Measurements from ENCODE around the gene KCNT2.

KCNT2 gene

GRCh38 chr1:196193896-196194559 lies 414.2 kb downstream of the KCNT2 start:
- Histone ChIP-seq H3K36me3 (ENCODE audit: control insufficient read depth in 1 of 2, insufficient read depth in 2 of 2, low read length in 2 of 2) (no peaks in the 10 kb centered on the region), H3K9ac (ENCODE audit: low read depth in 1 of 2, low read length in 2 of 2) (no peak overlapping the region), H3K27me3 (ENCODE audit: control insufficient read depth in 1 of 2, insufficient read depth in 2 of 2, low read length in 2 of 2) (no peaks in the 10 kb centered on the region), H3K4me3 (ENCODE audit: low read depth in 1 of 2, low read length in 2 of 2) (no peak overlapping the region), H3K9me3 (ENCODE audit: control insufficient read depth in 1 of 2, low read length in 2 of 2) (no peaks in the 10 kb centered on the region), H3K4me1 (ENCODE audit: control insufficient read depth in 1 of 2, insufficient read depth in 2 of 2, low read length in 2 of 2) (no peaks in the 10 kb centered on the region), H3K27ac (ENCODE audit: low read depth, low read length) (no peak overlapping the region)

- Histone ChIP-seq H3K27me3 (ENCODE audit: control insufficient read depth in 1 of 2, insufficient read depth in 2 of 2, low read length in 2 of 2) (no peaks in the 10 kb centered on the region), H3K27ac (ENCODE audit: low read depth, low read length) (no peak overlapping the region), H3K4me1 (ENCODE audit: control insufficient read depth in 1 of 2, insufficient read depth in 2 of 2, low read length in 2 of 2) (no peaks in the 10 kb centered on the region), H3K4me3 (ENCODE audit: low read depth in 1 of 2, low read length in 2 of 2) (no peak overlapping the region), H3K9ac (ENCODE audit: low read depth in 1 of 2, low read length in 2 of 2) (no peak overlapping the region), H3K9me3 (ENCODE audit: control insufficient read depth in 1 of 2, low read length in 2 of 2) (no peaks in the 10 kb centered on the region), H3K36me3 (ENCODE audit: control insufficient read depth in 1 of 2, insufficient read depth in 2 of 2, low read length in 2 of 2) (no peaks in the 10 kb centered on the region)
Observed at GRCh38 chr1:196183941-196184340, 424.3 kb downstream of the KCNT2 start.

GRCh38 chr1:196181594-196181878 lies 426.7 kb downstream of the KCNT2 start:
- Histone ChIP-seq H3K27me3 (ENCODE audit: control insufficient read depth in 1 of 2, insufficient read depth in 2 of 2, low read length in 2 of 2) (no peaks in the 10 kb centered on the region), H3K4me1 (ENCODE audit: control insufficient read depth in 1 of 2, insufficient read depth in 2 of 2, low read length in 2 of 2) (no peaks in the 10 kb centered on the region), H3K9me3 (ENCODE audit: control insufficient read depth in 1 of 2, low read length in 2 of 2) (no peaks in the 10 kb centered on the region), H3K9ac (ENCODE audit: low read depth in 1 of 2, low read length in 2 of 2) (no peak overlapping the region), H3K27ac (ENCODE audit: low read depth, low read length) (no peak overlapping the region), H3K36me3 (ENCODE audit: control insufficient read depth in 1 of 2, insufficient read depth in 2 of 2, low read length in 2 of 2) (no peaks in the 10 kb centered on the region), H3K4me3 (ENCODE audit: low read depth in 1 of 2, low read length in 2 of 2) (no peak overlapping the region)

DNA sequence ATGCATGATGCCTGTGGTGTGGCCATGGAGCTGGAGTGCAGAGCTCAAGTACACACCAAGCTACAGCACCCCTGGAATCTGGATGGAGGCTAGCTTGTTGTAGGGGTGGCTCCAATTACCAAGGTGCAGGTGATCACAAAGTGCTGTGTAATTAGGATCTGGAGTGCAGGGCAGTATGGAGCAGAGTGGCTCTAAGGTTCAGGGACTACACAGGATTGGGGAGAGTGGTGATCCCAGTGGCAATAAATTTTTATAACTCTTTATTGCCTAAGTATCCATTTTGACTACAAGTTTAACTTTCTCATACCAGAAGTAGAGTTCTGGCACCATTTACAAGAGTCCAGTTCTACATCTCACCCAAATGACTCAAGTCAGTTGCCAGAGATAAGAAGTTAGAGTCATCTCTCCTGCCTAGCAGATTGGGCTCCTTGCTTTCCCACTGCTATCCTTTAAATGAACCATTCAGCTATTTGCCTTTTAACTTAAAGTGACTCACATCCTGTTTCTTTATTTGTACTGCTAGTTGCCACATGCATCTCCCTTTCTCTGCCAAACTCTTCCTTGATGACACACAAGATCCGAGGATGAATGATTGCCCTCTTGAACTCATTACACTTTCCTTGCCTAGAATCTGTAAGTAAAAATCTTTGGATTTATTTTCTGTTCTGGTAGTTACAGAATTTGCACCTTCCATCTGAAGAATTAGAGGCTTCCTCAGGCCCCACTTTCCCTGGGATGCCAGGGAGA lies 427.2 kb downstream of the KCNT2 start:
- Histone ChIP-seq H3K27ac (ENCODE audit: low read depth, low read length) (no peak overlapping the region), H3K27me3 (ENCODE audit: control insufficient read depth in 1 of 2, insufficient read depth in 2 of 2, low read length in 2 of 2) (no peaks in the 10 kb centered on the region), H3K9me3 (ENCODE audit: control insufficient read depth in 1 of 2, low read length in 2 of 2) (no peaks in the 10 kb centered on the region), H3K36me3 (ENCODE audit: control insufficient read depth in 1 of 2, insufficient read depth in 2 of 2, low read length in 2 of 2) (no peaks in the 10 kb centered on the region), H3K4me1 (ENCODE audit: control insufficient read depth in 1 of 2, insufficient read depth in 2 of 2, low read length in 2 of 2) (no peaks in the 10 kb centered on the region), H3K4me3 (ENCODE audit: low read depth in 1 of 2, low read length in 2 of 2) (no peak overlapping the region), H3K9ac (ENCODE audit: low read depth in 1 of 2, low read length in 2 of 2) (no peak overlapping the region)

DNA sequence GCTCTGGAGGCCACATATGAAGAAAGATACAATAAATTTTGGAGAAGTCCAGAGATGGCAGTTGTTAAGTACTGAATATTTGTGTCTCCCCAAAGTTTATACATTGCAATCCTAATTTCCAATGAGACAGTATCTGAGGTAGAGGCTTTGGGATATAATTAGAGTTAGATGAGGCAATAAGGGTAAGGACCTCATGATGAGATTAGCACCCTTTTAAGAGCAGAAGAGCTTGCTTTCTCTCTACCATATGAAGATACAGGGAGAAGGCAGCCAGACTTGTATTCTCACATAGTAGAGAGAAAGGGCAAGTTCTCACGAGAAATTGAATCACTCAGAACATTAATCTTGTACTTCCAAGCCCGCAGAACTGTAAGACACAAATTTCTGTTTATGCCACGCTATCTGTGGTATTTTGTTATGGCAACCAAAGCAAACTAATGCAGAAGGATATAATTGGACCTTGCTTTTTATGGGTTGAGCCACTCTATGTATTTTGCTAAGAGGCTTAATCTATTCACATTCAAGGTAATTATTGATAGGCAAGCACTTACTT lies 430.1 kb downstream of the KCNT2 start:
- H3K9ac ChIP-seq (ENCODE audit: low read depth in 1 of 2, low read length in 2 of 2): no peak overlapping the region
- H3K4me1 ChIP-seq (ENCODE audit: control insufficient read depth in 1 of 2, insufficient read depth in 2 of 2, low read length in 2 of 2): no peaks in the 10 kb centered on the region
- no peaks in the 10 kb centered on the region for H3K27me3 ChIP-seq (ENCODE audit: control insufficient read depth in 1 of 2, insufficient read depth in 2 of 2, low read length in 2 of 2)
- no peaks in the 10 kb centered on the region for H3K9me3 ChIP-seq (ENCODE audit: control insufficient read depth in 1 of 2, low read length in 2 of 2)
- H3K27ac ChIP-seq (ENCODE audit: low read depth, low read length): no peak overlapping the region
- H3K36me3 ChIP-seq (ENCODE audit: control insufficient read depth in 1 of 2, insufficient read depth in 2 of 2, low read length in 2 of 2): no peaks in the 10 kb centered on the region
- no peak overlapping the region for H3K4me3 ChIP-seq (ENCODE audit: low read depth in 1 of 2, low read length in 2 of 2)
